ENCODE results near the gene SLC4A4.

SLC4A4 gene

GRCh38 chr4:71304289-71304850, 34.5 kb upstream of the SLC4A4 start:
- Histone ChIP-seq H3K36me3 (ENCODE audit: control insufficient read depth, insufficient read depth, low read length) (no peaks in the 10 kb centered on the region), H3K4me3 (replicated peaks; ENCODE audit: low read depth, low read length) (no peak overlapping the region), H3K27me3 (replicated peaks; ENCODE audit: control insufficient read depth, insufficient read depth, low read length) (no peaks in the 10 kb centered on the region; the same call in 1 of the 2 replicates)
- TF ChIP-seq CTCF (IDR thresholded peaks at IDR 0.05; ENCODE audit: insufficient read depth, low read length, poor library complexity, severe bottlenecking) = no peak
- no peak for DNase-seq (ENCODE audit: extremely low read depth, insufficient read length)

- no peaks in the 10 kb centered on the region for H3K27me3 ChIP-seq (replicated peaks; ENCODE audit: control insufficient read depth, insufficient read depth, low read length)
- H3K36me3 ChIP-seq (ENCODE audit: control insufficient read depth, insufficient read depth, low read length) = no peaks in the 10 kb centered on the region
- H3K4me3 ChIP-seq (replicated peaks; ENCODE audit: low read depth, low read length) = no peak overlapping the region
- DNase-seq (ENCODE audit: extremely low read depth, insufficient read length) = no peak
- no peak for TF ChIP-seq CTCF (IDR thresholded peaks at IDR 0.05; ENCODE audit: insufficient read depth, low read length, poor library complexity, severe bottlenecking)
These were observed 31.1 kb upstream of the SLC4A4 start for GRCh38 chr4:71307729-71308128.

GRCh38 chr4:71322425-71322824, 16.4 kb upstream of the SLC4A4 start:
- TF ChIP-seq CTCF (IDR thresholded peaks at IDR 0.05; ENCODE audit: insufficient read depth, low read length, poor library complexity, severe bottlenecking) = no peak
- no peak for DNase-seq (ENCODE audit: extremely low read depth, insufficient read length)

GRCh38 chr4:71333368-71333767, 5.5 kb upstream of the SLC4A4 start:
- Histone ChIP-seq H3K4me3 (replicated peaks; ENCODE audit: low read depth, low read length) (no peak overlapping the region), H3K36me3 (ENCODE audit: control insufficient read depth, insufficient read depth, low read length) (no peaks in the 10 kb centered on the region), H3K27me3 (replicated peaks; ENCODE audit: control insufficient read depth, insufficient read depth, low read length) (no peaks in the 10 kb centered on the region)
- no peak for TF ChIP-seq CTCF (IDR thresholded peaks at IDR 0.05; ENCODE audit: insufficient read depth, low read length, poor library complexity, severe bottlenecking)
- DNase-seq (ENCODE audit: extremely low read depth, insufficient read length) = no peak

More at GRCh38 chr4:71322425-71322824, 16.4 kb upstream of the SLC4A4 start:
- H3K27me3 ChIP-seq (replicated peaks; ENCODE audit: control insufficient read depth, insufficient read depth, low read length) = no peaks in the 10 kb centered on the region
- no peak overlapping the region for H3K4me3 ChIP-seq (replicated peaks; ENCODE audit: low read depth, low read length)
- no peaks in the 10 kb centered on the region for H3K36me3 ChIP-seq (ENCODE audit: control insufficient read depth, insufficient read depth, low read length)

GRCh38 chr4:71333960-71334359, 4.9 kb upstream of the SLC4A4 start:
- no peak overlapping the region for H3K4me3 ChIP-seq (replicated peaks; ENCODE audit: low read depth, low read length)
- no peak for DNase-seq (ENCODE audit: extremely low read depth, insufficient read length)
- no peaks in the 10 kb centered on the region for H3K36me3 ChIP-seq (ENCODE audit: control insufficient read depth, insufficient read depth, low read length)
- no peak for TF ChIP-seq CTCF (IDR thresholded peaks at IDR 0.05; ENCODE audit: insufficient read depth, low read length, poor library complexity, severe bottlenecking)
- H3K27me3 ChIP-seq (replicated peaks; ENCODE audit: control insufficient read depth, insufficient read depth, low read length) = no peaks in the 10 kb centered on the region

GRCh38 chr4:71334465-71334882, 4.3 kb upstream of the SLC4A4 start:
- Histone ChIP-seq H3K27me3 (replicated peaks; ENCODE audit: control insufficient read depth, insufficient read depth, low read length) (no peaks in the 10 kb centered on the region), H3K36me3 (ENCODE audit: control insufficient read depth, insufficient read depth, low read length) (no peaks in the 10 kb centered on the region), H3K4me3 (replicated peaks; ENCODE audit: low read depth, low read length) (no peak overlapping the region)
- DNase-seq (ENCODE audit: extremely low read depth, insufficient read length) = no peak
- TF ChIP-seq CTCF (IDR thresholded peaks at IDR 0.05; ENCODE audit: insufficient read depth, low read length, poor library complexity, severe bottlenecking) = no peak
